Measurements from ENCODE around the gene RABGAP1L. TPM values are rescaled to one million over a fixed set of nuclear protein-coding genes. Genes with fewer than 3 reads are reported as not detected.

RABGAP1L gene
- total RNA-seq, 1 experiment from 2014 or later = 76.9 TPM

- TF ChIP-seq SMAD4 (CRISPR knock-in tag; IDR thresholded peaks at IDR 0.05) (no peak), ZNF263 (CRISPR knock-in tag; IDR thresholded peaks at IDR 0.05; ENCODE audit: low read depth) (no peak), ATF3 (CRISPR knock-in tag; conservative IDR thresholded peaks at IDR 0.05) (no peak), JUN (CRISPR knock-in tag; IDR thresholded peaks at IDR 0.05) (no peak), AFF4 (CRISPR knock-in tag; IDR thresholded peaks at IDR 0.05; ENCODE audit: borderline replicate concordance) (no peak), ZNF232 (CRISPR knock-in tag; IDR thresholded peaks at IDR 0.05) (no peak), EMX1 (CRISPR knock-in tag; IDR thresholded peaks at IDR 0.05) (no peak), ZNF512 (CRISPR knock-in tag; IDR thresholded peaks at IDR 0.05; ENCODE audit: borderline replicate concordance) (no peak), NR3C1 (CRISPR knock-in tag; conservative IDR thresholded peaks at IDR 0.05; ENCODE audit: low read depth) (no peak), CDX4 (CRISPR knock-in tag; IDR thresholded peaks at IDR 0.05; ENCODE audit: borderline replicate concordance) (no peak), CREM (CRISPR knock-in tag; IDR thresholded peaks at IDR 0.05) (no peak)
These were observed 567.7 kb downstream of the RABGAP1L start (continued) for GRCh38 chr1:174726880-174727585.

- no peak overlapping the region for H3K27ac Mint-ChIP-seq
- H3K9me3 Mint-ChIP-seq = peaks cover 19% of the 10 kb centered on the region
- H3K4me3 Mint-ChIP-seq = no peak overlapping the region
- no peak for TF ChIP-seq CBFB (CRISPR knock-in tag; IDR thresholded peaks at IDR 0.05; ENCODE audit: low read depth)
- TF ChIP-seq NFYB (CRISPR knock-in tag; conservative IDR thresholded peaks at IDR 0.05; ENCODE audit: low read depth) = no peak
- no peak for TF ChIP-seq ATF1 (CRISPR knock-in tag; IDR thresholded peaks at IDR 0.05)
- TF ChIP-seq JAZF1 (CRISPR knock-in tag; IDR thresholded peaks at IDR 0.05) = no peak
- no peak for TF ChIP-seq NFE2L1 (CRISPR knock-in tag; IDR thresholded peaks at IDR 0.05)
- no peak for TF ChIP-seq TEAD4 (CRISPR knock-in tag; IDR thresholded peaks at IDR 0.05)
- no peak for TF ChIP-seq ZNF423 (CRISPR knock-in tag; IDR thresholded peaks at IDR 0.05)
- no peak for TF ChIP-seq PRRX2 (CRISPR knock-in tag; IDR thresholded peaks at IDR 0.05)
- TF ChIP-seq ATF2 (CRISPR knock-in tag; IDR thresholded peaks at IDR 0.05; ENCODE audit: borderline replicate concordance, low read depth) = no peak
- no peak for TF ChIP-seq ZSCAN18 (CRISPR knock-in tag; IDR thresholded peaks at IDR 0.05)
- TF ChIP-seq GRHL2 (CRISPR knock-in tag; IDR thresholded peaks at IDR 0.05; ENCODE audit: insufficient replicate concordance, severe bottlenecking) = no peak
- TF ChIP-seq HMGA2 (CRISPR knock-in tag; IDR thresholded peaks at IDR 0.05) = no peak
- no peak for TF ChIP-seq NR3C1 (CRISPR knock-in tag; conservative IDR thresholded peaks at IDR 0.05; ENCODE audit: low read depth)
- CTCF ChIA-PET = interaction anchor here (0.8 kb wide), 1 partner anchor 8 kb away, joined by 3 read pairs; no protein-coding TSS in a partner anchor
- peaks cover 8% of the 10 kb centered on the region for H3K36me3 Mint-ChIP-seq
- DNase-seq (ENCODE audit: low spot score) (no peak), ATAC-seq (no peak)
- no peaks in the 10 kb centered on the region for H3K27me3 Mint-ChIP-seq (ENCODE audit: low read depth)
- peaks cover 6% of the 10 kb centered on the region; the same call in 1 of the 2 replicates for H3K4me1 Mint-ChIP-seq
- POLR2A ChIA-PET = no interaction called here
These were observed 575.0 kb downstream of the RABGAP1L start for GRCh38 chr1:174734270-174734669.
